Heart right ventricle (tissue), 16 donors: ENCODE data around the gene QPCTL. TPM values are rescaled to one million over a fixed set of nuclear protein-coding genes. Genes with fewer than 3 reads are reported as not detected.

Experiments
- ATAC-seq, 8 donors: fragments of 200-7000 bp; cut with Tn5 transposase; one replicate each; pipeline ENCODE4 v1.9.1; 2020; ENCODE audit warnings: mild to moderate bottlenecking in 8 of 8, moderate library complexity in 8 of 8, moderate number of reproducible peaks in 1 of 8
- DNase-seq, 2 donors: peaks; one replicate each; pipeline ENCODE4 v3.0.0-alpha.2; 2020
- H3K27ac ChIP-seq, 10 donors: fragments of 200-600 bp; sonication (generic) in 2 of 10; one replicate each; pipeline versions ENCODE4 v1.5.0 to v1.8.0; 2020 to 2022; ENCODE audit warnings: mild to moderate bottlenecking in 3 of 10
- H3K27me3 ChIP-seq, 7 donors: fragments of 200-600 bp; one replicate each; pipeline ENCODE4 v1.8.0; 2021 to 2022; ENCODE audit warnings: mild to moderate bottlenecking in 2 of 7
- H3K36me3 ChIP-seq, 9 donors: fragments of 200-600 bp; sonication (generic) in 1 of 9; one replicate each; pipeline versions ENCODE4 v1.5.0 to v1.8.0; 2020 to 2022; ENCODE audit warnings: mild to moderate bottlenecking in 2 of 9
- H3K4me1 ChIP-seq, 9 donors: fragments of 200-600 bp; sonication (generic) in 1 of 9; one replicate each; pipeline versions ENCODE4 v1.5.0 to v1.8.0; 2020 to 2022; ENCODE audit warnings: mild to moderate bottlenecking in 4 of 9
- H3K4me3 ChIP-seq, 10 donors: fragments of 200-600 bp; sonication (generic) in 2 of 10; one replicate each; pipeline versions ENCODE4 v1.5.0 to v1.8.0; 2020 to 2022; ENCODE audit warnings: mild to moderate bottlenecking in 7 of 10, moderate library complexity in 2 of 10
- H3K9me3 ChIP-seq, 11 donors: fragments of 200-600 bp in 10 of 11; sonication (generic) in 2 of 11; one replicate each; pipeline versions ENCODE4 v1.5.0 to v1.8.0; 2013 to 2022; ENCODE audit warnings: mild to moderate bottlenecking in 2 of 11, control low read depth in 1 of 11, moderate library complexity in 1 of 11
- WGBS, 2 donors: extraction: QIAGEN DNeasy Blood & Tissue Kit; methylation state at CpG; one replicate each; pipeline ENCODE4 v1.1.7; 2013; ENCODE audit warnings: inconsistent platforms in 1 of 2; 5-methylcytosine and 5-hydroxymethylcytosine counted together
- intact Hi-C, 10 donors: fragments of 100-400 bp; cut with DNase I; formaldehyde crosslinking; loops; one replicate each; pipeline versions ENCODE4 v1.11.1 to v1.14.2; 2022
- polyA plus RNA-seq, 2 donors: library from polyadenylated mRNA; stranded (reverse); fragments of 200-250 nt; gene quantifications; one replicate each; pipeline ENCODE4 v1.2.3, GENCODE V29; 2013
- total RNA-seq, 10 donors: library from RNA; stranded (reverse); fragmentation: NEBNext Ultra II Directional in 3 of 10; extraction: Animal tissue kit (Norgen Biotek cat#: 25700) in 3 of 10; gene quantifications; one replicate each; pipeline versions ENCODE4 v1.2.1 to v1.2.4, GENCODE V29; 2021 to 2023
- TF ChIP-seq, protein P1 (sequence below), 9 donors: fragments of 200-600 bp; sonication (generic) in 2 of 9; IDR thresholded peaks; one replicate each; pipeline versions ENCODE4 v1.5.0 to v1.8.0; 2021 to 2022; ENCODE audit warnings: antibody characterized with exemption in 9 of 9, mild to moderate bottlenecking in 5 of 9, moderate library complexity in 1 of 9
- donor health status: Arrhythmogenic right ventricular cardiomyopathy.
- donor health status: ischemic (EF 13 %, LVEDD 7.1; RV severe dilation, severe dysfunction).
- donor health status: healthy with polysubstance abuse.
- donor health status: DM: no; HTN: yes; CAD: no.
- donor health status: DM: no; HTN: no; CAD: no.
- donor health status: ischemic (EF 25% LVEDD 6.9; RV normal size, moderate dysfunction).
- donor health status: ischemic (EF 25% LVEDD 5.7; RV mildly dilated, moderate dysfunction).
- donor health status: healthy.
- donor health status: DM: yes; HTN: yes; CAD: no.
- donor health status: Ischemic cardiomyopathy.
- donor health status: ischemic (EF 35%, LVEDD 5.7; RV mildly dilated, moderate dysfunction).
- donor health status: nonischemic (EF 11% LVEDD 7.7; RV severe dilation, severe dysfunction).
- donor health status: DM: yes; HTN: yes; CAD: no.
- donor health status: PGD.
- donor health status: ischemic (EF 29% LVEDD 5.4; RV normal size, mild dysfunction).
- donor health status: nonischemic (EF 23%, LVEDD 6.1; RV moderate dilation, normal function).

QPCTL gene
- total and polyA plus RNA-seq, 12 donors: 1.8 to 4.5 (median 2.6) TPM

DNA sequence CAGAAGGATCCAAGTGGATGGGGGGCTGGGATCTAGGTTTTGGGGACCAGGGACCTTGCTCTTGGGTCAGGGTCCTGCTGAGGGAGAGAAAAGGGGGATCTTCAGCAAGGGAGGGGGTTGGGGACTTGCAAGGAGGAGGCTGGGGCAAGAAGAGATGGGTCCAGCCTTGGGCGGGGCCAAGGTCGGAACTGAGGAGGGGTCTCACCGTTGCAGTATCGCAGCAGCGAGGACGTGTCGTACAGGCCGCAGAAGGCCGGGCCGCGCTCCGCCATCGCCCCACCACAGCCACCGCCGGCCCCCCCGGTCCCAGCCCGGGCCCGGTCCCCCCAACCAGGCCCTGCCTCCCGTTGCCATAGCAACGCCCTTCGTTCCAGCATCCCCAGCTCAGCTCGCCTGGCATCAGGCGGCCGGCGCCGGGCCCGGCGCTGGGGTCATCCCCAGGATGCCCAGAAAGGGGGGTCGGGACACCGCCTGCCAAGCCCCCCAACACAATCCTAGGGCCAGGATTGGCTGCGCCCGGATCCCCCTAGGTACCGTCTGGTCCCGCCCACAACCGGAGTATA is 47.3 kb upstream of the QPCTL start:
- intact Hi-C loops: loop anchor here in 7 of 10 donors (2.0 to 10.0 kb wide), 6 partner anchors 38 to 1602 kb away; partner anchors contain the start of genes OPA3 (in 3 of the 7), PPM1N (in 3 of the 7), RTN2 (in 3 of the 7) and ERCC1 (in 1 of the 7)
- Histone ChIP-seq H3K4me1 (peaks cover 4 to 46% (median 35%) of the 10 kb centered on the region in 9 donors), H3K27me3 (peaks cover 0 to 32% (median 0%) of the 10 kb centered on the region in 7 donors), H3K36me3 (no peaks in the 10 kb centered on the region), H3K4me3 (peak overlapping the region in 9 of 10 donors; percentile 33 to 61 (median 51)), H3K9me3 (no peaks in the 10 kb centered on the region), H3K27ac (peak overlapping the region in 1 of 10 donors; percentile 60)
- TF ChIP-seq, protein P1, sequence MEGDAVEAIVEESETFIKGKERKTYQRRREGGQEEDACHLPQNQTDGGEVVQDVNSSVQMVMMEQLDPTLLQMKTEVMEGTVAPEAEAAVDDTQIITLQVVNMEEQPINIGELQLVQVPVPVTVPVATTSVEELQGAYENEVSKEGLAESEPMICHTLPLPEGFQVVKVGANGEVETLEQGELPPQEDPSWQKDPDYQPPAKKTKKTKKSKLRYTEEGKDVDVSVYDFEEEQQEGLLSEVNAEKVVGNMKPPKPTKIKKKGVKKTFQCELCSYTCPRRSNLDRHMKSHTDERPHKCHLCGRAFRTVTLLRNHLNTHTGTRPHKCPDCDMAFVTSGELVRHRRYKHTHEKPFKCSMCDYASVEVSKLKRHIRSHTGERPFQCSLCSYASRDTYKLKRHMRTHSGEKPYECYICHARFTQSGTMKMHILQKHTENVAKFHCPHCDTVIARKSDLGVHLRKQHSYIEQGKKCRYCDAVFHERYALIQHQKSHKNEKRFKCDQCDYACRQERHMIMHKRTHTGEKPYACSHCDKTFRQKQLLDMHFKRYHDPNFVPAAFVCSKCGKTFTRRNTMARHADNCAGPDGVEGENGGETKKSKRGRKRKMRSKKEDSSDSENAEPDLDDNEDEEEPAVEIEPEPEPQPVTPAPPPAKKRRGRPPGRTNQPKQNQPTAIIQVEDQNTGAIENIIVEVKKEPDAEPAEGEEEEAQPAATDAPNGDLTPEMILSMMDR (IDR thresholded peaks at IDR 0.05): no peak
- DNase-seq (no peak), ATAC-seq (peak in 1 of 8 donors; percentile 0)
- 8 to 16% methylated on average over 35 of the region's 35 CpGs for WGBS, 2 donors

DNA sequence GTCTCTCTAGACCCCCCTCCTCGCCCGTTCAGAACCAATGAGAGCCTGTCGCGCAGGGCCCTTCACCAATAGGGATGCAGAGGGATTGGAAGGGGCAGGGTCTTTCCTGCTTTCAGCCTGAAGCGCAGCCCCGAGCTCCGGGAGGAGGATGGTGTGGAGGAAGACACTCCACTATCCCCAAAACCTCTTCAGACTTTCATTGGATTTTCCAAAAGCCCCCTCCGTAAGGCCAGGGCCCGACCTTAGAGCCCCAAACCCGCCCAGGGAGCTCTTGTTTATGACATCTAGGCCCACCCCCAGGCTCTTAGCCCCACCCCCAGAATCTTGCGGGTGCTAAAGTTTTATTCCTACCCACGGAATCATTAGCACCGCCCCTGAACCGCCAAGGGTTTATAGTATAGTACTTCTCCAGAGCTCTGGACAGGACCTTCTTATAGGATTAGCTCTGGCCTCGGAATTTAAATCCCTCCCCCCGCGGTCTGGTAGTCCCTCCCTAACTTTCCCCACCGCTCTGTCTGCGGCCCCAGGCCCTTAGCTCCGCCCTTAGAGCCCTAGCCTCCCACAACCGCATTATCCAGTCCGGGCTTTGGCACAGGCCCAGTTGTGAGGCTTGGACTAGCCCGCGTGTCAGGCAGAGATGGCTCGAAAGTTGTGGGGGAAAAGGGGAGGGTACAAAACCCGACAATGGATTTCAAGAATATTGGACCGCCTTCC is 46.7 kb upstream of the QPCTL start:
- Histone ChIP-seq H3K27ac (peak overlapping the region in 5 of 10 donors; percentile 20 to 61 (median 43)), H3K27me3 (peaks cover 0 to 32% (median 0%) of the 10 kb centered on the region in 7 donors), H3K36me3 (no peaks in the 10 kb centered on the region), H3K4me1 (peaks cover 4 to 43% (median 33%) of the 10 kb centered on the region in 9 donors), H3K4me3 (peak overlapping the region; percentile 18 to 61 (median 50)), H3K9me3 (no peaks in the 10 kb centered on the region)
- intact Hi-C loops: loop anchor here in 7 of 10 donors (2.0 to 10.0 kb wide), 6 partner anchors 39 to 1602 kb away; partner anchors contain the start of genes OPA3 (in 3 of the 7), PPM1N (in 3 of the 7), RTN2 (in 3 of the 7) and ERCC1 (in 1 of the 7)
- ATAC-seq (peak; percentile 64 to 81 (median 74)), DNase-seq (peak; percentile 84 to 85)
- TF ChIP-seq, protein P1 (IDR thresholded peaks at IDR 0.05): no peak
- WGBS, 2 donors: 1% methylated on average over 27 of the region's 27 CpGs

DNA sequence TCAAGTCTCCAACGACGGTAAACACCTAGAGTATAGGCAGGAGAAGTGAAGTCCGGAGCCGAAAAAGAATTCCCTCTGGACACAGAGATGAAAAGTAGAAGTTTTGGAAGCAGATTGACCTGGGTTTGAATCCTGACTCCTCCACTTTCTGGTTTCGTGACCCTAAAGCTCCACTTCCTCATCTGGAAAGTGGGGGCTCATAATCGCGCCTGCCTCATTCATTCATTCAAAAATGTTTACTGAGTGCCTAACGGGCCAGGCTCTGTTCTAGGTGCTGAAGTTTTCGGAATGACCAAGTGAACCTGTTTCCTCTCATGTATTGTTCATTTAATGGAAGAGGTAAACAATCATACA is 46.1 kb upstream of the QPCTL start:
- no peaks in the 10 kb centered on the region for H3K36me3 ChIP-seq
- peaks cover 0 to 32% (median 0%) of the 10 kb centered on the region in 7 donors for H3K27me3 ChIP-seq
- TF ChIP-seq, protein P1 (IDR thresholded peaks at IDR 0.05): no peak
- intact Hi-C loops: loop anchor here in 6 of 10 donors (5.0 to 10.0 kb wide), 5 partner anchors 62 to 1601 kb away; partner anchors contain the start of genes OPA3 (in 3 of the 6), PPM1N (in 3 of the 6), RTN2 (in 3 of the 6) and ERCC1 (in 1 of the 6)
- peaks cover 4 to 38% (median 28%) of the 10 kb centered on the region in 9 donors for H3K4me1 ChIP-seq
- DNase-seq (no peak), ATAC-seq (no peak)
- H3K27ac ChIP-seq: peak overlapping the region in 3 of 10 donors; percentile 20 to 60 (median 28)
- peak overlapping the region in 9 of 10 donors; percentile 33 to 61 (median 51) for H3K4me3 ChIP-seq
- no peaks in the 10 kb centered on the region for H3K9me3 ChIP-seq
- WGBS, 2 donors: 11 to 12% methylated on average over 9 of the region's 9 CpGs

DNA sequence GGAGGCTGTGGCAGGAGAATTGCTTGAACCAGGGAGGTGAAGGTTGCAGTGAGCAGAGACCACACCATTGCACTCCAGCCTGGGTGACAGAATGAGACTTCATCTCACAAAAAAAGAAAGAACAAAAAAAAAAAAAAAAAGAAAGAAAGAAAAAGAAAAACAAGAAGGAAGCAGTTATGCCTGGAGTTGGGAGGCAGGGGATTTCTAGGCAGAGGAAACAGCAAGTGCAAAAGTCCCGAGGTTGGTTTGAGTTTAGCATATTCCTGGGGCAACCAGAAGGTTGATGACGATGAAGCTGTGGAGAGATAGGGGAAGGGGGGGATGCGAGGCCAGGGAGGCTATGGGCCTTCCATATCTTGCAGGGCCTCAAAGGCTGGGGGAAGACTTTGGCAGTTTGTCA is 41.7 kb upstream of the QPCTL start:
- Histone ChIP-seq H3K27ac (no peak overlapping the region), H3K36me3 (no peaks in the 10 kb centered on the region), H3K9me3 (no peaks in the 10 kb centered on the region), H3K4me1 (peaks cover 0 to 7% (median 5%) of the 10 kb centered on the region in 9 donors), H3K4me3 (no peak overlapping the region), H3K27me3 (peaks cover 0 to 13% (median under 1%) of the 10 kb centered on the region in 7 donors)
- TF ChIP-seq, protein P1 (IDR thresholded peaks at IDR 0.05): no peak
- WGBS, 2 donors: 67 to 83% methylated on average over 3 of the region's 3 CpGs
- ATAC-seq (no peak), DNase-seq (no peak)
- intact Hi-C loops: no loop called here
